ENCODE results near the gene PGM5.

DNA sequence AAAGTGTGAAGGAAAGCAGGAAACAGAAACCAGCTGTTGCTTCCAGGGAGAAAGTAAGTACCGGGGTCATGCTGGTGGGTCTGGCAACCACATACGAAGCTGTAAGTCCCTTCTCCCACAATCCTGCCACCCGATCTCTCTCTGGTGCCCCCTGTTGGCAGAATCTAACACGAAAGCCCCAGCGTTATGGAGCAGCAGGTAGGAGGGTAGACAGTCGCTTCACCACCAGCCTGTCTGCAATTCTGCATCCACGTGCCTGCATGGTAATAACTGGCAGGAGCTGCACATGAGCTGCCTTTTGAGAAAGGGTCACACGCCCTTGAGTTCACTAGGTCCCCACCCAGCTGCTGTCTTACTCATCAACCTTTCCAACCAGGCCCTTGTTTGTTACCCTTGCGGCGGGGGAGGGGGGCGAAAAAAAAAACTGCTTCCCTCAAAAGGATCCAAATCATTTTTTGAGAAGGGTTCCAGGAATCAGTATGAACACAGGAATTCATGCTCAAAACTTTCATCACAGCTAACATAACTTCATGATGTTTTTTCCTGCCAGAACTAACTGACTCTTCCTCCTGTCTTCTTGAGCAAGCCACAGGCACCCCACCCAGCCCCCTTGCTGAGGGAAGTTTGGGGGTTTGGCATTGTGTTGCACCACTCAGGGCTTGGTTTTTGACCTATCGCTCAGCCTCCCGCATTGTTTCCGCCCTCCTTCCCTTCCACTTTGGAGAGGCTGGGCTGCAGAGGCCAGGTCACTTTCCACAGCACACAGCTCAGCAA is 203.8 kb downstream of the PGM5 start:
- TF ChIP-seq, protein P1, sequence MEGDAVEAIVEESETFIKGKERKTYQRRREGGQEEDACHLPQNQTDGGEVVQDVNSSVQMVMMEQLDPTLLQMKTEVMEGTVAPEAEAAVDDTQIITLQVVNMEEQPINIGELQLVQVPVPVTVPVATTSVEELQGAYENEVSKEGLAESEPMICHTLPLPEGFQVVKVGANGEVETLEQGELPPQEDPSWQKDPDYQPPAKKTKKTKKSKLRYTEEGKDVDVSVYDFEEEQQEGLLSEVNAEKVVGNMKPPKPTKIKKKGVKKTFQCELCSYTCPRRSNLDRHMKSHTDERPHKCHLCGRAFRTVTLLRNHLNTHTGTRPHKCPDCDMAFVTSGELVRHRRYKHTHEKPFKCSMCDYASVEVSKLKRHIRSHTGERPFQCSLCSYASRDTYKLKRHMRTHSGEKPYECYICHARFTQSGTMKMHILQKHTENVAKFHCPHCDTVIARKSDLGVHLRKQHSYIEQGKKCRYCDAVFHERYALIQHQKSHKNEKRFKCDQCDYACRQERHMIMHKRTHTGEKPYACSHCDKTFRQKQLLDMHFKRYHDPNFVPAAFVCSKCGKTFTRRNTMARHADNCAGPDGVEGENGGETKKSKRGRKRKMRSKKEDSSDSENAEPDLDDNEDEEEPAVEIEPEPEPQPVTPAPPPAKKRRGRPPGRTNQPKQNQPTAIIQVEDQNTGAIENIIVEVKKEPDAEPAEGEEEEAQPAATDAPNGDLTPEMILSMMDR (IDR thresholded peaks at IDR 0.05) = peak in 3 of 6 experiments; percentile 23 to 42 (median 27)
- TF ChIP-seq POLR2A (IDR thresholded peaks at IDR 0.05) = no peak
